Measurements from ENCODE around the gene ADD2.
"Not testable (repeated sequence)": the region's sequence is repeated elsewhere in the genome, so short reads cannot be mapped to it uniquely, and the experiment has no call there.

The ADD2 gene, protein sequence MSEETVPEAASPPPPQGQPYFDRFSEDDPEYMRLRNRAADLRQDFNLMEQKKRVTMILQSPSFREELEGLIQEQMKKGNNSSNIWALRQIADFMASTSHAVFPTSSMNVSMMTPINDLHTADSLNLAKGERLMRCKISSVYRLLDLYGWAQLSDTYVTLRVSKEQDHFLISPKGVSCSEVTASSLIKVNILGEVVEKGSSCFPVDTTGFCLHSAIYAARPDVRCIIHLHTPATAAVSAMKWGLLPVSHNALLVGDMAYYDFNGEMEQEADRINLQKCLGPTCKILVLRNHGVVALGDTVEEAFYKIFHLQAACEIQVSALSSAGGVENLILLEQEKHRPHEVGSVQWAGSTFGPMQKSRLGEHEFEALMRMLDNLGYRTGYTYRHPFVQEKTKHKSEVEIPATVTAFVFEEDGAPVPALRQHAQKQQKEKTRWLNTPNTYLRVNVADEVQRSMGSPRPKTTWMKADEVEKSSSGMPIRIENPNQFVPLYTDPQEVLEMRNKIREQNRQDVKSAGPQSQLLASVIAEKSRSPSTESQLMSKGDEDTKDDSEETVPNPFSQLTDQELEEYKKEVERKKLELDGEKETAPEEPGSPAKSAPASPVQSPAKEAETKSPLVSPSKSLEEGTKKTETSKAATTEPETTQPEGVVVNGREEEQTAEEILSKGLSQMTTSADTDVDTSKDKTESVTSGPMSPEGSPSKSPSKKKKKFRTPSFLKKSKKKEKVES

DNA sequence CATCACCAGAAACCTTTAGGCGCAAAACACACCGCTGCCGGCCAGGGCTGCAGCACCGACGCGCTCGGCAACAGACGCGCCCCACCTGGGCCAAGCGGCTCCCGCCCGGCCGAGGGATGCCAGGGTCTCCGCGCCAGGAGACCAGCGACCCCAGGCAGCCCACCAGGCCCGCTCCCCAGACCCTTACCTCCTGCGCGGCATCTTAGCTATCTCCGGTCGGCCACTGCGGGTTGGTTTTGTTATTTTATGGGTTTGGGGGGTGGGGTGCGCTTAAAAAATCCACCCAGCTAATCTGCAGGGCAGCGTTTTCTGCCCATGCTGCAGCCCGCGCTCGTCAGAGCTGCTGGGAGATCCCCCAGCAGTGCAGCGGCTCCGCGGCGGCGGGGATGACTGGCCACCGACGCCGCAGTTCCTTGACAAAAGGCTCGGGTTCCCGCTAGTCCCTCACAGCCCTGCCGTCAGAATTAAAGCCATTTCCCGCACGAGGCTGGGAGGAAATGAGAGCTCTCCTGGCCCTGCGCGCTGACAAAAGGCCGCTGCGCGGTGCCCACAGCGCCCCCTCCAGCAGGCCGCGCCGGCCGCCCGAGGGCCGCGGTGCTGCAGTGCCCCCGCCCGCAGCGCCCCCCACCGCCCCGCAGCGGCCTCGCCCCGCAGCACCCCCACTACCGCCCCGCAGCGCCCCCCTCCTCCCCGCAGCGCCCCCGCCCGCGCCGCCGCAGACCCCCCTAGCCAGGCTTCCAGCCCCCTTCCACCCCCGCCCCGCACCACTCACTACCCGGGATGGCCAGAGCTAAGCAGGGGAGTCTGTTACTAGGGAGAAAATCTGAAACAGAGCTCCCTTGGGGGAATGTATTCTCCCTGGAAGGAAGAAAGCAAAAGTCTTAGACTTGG is at the start of gene ADD2:
TSS of gene ADD2 (minus strand) at position 502 of the 891 bp plus-strand sequence. CDS start 61,792 bp downstream, outside the sequence.
- peak; percentile 76 for DNase-seq (ENCODE audit: low spot score)

DNA sequence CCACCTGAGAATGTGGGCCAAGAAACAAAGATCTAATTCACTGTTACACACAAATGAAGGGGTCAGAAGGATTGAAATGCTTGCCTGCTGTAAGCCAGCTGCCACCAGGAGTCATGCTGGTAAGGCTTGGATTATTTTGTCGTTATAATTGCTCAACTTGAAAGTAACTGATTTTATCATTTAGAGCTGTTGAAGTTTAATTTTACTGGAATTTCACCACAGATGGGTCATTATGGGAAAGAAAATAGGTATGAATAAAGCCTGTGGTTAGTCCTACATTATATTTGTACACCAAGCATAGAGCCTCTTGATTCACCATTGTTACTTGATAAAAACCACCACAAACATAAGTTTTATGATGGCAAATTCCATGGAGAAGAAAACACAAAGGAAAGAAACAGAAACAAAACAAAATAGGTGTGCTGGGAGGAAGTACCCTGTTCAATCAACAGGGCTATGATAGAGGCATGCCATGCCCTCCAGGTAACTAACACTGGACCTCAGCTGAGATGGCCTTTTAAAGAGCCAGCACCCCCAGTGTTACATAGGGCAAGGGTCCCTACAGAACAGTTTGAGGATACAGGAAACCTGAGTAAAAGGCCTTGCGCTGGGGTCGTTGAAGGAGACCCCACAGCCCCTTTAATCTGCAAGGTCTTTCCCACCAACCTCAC is 49.4 kb upstream of the ADD2 start:
- DNase-seq (ENCODE audit: low spot score): no peak

DNA sequence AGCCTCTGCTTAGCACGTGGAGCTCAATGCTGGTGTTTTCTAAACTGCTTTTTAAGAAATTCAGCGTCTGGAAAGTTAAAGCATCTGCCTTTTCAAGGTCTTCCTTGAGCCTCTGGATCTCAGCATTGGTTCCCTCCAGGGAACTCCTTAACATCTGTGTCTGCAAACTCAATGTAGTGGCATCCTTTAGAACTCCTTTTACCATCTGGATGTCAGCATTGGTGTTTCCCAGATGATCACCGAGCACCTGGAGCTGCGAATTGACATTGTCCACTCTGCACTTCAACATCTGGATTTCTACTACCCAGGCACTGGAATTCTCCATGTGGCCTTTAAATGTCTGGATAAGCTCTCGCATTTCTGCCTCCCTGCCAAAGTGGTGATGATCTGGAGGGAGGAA is 48.7 kb upstream of the ADD2 start:
- no peak for DNase-seq (ENCODE audit: low spot score)

DNA sequence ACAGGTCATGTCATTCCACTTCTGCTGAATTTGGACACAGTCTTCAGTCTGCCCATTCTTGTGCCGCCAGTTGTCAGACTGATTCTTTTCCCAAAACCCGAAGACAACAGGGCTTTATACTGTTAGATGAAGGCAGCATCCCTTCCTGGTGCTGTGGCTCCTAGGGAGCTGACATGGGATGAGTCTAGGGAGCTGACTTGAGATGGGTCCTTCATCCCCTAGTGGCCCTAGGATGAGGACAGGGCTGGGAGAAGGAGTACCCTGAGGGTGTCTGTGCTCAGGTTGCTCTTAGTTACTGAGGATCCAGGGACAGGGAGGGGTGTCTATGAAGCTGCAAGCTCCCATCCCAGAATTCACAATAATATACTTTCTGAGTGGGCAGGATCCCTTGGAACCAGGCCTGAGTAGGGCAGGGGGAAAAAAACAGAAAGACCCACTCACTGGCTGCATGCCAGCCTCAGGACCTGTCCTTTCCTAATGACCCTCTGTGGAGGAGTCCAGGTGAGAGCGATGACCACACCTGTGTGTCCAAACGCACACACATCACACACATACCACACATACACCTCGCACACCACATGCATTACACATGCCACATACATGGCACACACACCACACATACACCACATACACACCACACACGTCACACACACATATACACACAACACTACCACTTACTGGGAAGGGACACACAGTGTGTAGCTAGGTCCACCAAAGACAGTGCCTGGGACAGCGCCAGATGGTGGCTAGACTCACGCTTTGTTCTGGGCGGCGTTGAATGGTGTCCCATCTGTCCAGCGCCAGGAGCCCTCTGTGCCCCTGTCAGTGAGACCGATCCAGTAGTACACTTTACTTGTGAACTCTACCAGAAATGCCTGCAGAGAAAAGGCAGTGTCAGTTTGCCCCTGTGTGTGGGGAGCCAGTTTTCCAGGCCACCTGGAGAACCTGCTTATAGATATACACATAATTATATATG is 41.3 kb upstream of the ADD2 start:
- DNase-seq (ENCODE audit: low spot score): no peak

DNA sequence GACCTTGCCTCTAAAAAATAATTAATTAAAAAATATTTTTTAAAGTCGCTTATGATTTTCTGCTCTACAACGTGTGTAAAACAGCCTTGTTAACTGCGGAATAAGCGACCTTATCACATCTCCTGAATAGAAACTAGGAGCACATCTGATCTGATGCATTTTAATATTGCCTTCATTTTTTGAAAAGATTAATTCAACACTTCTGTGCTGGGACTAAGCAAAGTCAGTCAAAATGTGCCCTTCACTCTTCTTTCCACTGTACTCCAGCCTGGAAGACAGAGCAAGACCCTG is 39.8 kb upstream of the ADD2 start:
- DNase-seq (ENCODE audit: low spot score): no peak

DNA sequence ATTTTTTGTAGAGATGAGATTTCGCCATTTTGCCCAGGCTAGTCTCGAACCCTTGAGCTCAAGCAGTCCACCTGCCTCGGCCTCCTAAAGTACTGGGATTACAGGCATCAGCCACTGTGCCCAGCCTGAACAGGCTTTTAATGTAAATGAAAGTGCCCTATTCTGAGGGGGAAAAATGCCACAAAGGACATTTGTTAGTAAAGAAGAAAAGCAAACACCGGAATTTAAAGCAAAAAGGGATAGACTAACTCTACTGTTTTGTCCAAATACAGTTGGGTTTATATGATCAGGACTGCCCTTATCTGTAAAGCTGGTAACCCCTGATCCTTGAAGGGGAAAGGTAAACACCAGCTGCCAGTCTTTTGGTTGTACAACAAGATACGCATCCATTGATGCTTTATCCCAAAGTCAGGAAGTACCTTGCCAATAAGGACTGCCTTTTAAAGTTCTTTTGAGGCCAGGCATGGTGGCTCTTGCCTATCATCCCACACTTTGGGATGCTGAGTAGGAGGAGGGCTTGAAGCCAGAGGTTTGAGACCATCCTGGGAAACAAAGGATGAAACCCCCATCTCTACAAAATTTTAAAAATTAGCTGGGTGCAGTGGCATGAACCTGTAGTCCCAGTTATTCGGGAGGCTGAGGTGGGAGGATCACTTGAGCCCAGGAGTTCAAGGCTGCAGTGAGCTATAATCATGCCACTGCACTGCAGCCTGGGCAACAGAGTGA is 39.3 kb upstream of the ADD2 start:
- DNase-seq (ENCODE audit: low spot score): no peak

DNA sequence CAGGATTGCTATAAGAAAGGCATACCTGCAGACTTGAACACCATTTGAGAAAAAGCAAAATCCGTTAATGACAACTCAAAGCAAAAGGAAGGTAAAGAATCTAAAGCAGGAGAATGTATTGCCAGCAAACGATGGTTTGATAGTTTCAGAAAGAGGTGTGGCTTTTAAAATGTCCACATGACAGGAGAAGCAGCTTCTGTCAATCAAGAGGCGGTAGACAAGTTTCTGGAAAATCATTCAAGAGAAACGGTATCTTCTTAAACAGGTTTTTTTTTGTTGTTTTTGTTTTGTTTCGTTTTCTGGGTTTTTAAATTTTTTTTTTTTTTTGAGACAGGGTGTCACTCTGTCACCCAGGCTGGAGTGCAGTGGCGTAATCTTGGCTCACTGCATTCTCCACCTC is 38.6 kb upstream of the ADD2 start:
- DNase-seq (ENCODE audit: low spot score): no peak

DNA sequence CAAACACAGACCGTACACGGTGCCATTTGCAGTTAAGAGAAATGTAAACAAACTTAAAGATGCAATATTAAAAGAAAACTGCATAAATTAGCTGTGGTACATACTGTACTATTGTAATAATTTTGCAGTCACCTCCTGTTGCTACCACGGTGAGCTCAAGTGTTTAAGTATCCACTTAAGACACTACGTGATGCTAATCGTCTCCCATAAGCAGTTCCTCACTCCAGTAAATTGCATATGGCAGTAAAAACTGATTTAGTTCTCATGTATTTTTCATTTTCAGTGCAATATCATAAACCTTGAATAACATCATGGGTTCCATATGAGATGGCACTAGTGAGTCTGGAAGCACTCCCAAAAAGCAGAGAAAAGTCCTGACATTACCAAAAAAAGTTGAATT is 38.0 kb upstream of the ADD2 start:
- DNase-seq (ENCODE audit: low spot score): no peak

DNA sequence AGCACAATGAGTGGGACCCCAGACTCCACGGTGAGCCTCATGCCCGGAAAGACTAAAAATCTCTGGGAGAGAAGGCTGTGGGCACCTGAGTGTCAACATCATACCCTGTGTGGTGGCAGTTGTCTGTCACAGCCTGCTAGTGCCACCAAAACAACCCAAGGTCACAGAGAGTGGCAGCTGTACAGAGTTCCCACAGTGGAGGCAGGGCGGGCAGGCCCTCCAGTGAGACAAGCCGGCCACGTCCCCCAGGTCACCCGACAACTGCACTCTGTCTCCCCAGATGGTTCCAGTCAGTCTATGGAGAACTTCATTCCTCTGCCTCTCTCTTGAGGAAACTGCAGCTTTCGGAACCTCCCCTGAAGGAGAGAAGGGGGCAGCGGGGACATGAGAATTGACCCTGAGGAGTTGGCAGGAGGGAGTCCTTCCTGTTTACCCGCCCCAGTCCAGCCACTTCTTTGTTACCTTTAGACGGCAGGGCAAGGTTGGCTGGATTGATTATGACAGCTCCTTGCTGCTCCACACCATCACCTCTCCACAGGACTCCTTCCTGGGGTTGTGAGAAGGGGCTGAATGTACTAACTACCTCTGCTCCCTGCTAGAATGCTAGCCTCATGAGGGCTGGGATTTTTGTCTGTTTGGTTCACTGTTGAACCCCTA is 33.7 kb upstream of the ADD2 start:
- no peak for DNase-seq (ENCODE audit: low spot score)

DNA sequence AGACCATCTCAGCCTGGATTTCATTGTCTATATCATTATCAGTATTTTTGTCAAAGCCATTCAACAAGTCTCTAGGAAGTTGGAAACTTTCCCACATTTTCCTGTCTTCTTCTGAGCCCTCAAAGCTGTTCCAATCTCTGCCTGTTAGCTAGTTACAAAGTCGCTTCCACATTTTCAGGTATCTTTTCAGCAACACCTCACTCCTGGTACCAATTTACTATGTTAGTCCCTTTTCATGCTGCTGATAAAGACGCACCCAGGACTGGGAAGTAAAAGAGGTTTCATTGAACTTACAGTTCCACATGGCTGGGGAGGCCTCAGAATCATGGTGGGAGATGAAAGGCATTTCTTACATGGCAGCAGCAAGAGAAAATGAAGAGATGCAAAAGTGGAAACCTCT is 31.7 kb upstream of the ADD2 start:
- DNase-seq (ENCODE audit: low spot score): no peak

DNA sequence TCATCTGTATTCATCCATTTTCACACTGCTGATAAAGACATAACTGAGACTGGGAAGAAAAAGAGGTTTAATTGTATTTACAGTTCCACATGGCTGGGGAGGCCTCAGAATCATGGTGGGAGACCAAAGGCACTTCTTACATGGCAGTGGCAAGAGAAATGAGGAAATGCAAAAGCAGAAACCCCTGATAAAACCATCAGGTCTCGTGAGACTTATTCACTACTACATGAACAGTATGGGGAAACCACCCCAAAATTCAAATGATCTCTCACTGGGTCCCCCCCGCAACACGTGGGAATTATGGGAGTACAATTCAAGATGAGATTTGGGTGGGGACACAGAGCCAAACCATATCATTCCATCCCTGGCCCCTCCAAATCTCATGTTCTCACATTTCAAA is 30.0 kb upstream of the ADD2 start:
- not testable (repeated sequence) for DNase-seq (ENCODE audit: low spot score)

DNA sequence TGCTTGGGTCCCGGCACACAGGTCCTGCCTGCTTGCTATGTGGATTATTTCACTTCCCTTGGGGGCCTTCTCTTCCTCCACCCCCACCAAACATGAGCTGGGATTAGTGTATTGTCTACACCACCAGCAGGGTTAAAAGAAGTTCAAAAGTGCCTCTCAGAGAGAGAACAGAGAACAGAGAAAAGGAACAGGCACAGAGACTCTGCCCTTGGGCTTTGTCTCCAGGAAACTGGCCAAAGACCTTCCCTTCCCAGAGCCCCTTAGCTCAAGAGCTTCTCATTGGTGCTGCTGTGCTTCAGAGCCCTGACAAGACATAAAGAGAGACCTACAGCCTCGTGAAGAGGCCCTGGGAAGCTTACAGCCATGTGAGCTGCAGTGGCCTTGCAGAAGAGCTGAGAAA is 29.5 kb upstream of the ADD2 start:
- DNase-seq (ENCODE audit: low spot score): no peak

DNA sequence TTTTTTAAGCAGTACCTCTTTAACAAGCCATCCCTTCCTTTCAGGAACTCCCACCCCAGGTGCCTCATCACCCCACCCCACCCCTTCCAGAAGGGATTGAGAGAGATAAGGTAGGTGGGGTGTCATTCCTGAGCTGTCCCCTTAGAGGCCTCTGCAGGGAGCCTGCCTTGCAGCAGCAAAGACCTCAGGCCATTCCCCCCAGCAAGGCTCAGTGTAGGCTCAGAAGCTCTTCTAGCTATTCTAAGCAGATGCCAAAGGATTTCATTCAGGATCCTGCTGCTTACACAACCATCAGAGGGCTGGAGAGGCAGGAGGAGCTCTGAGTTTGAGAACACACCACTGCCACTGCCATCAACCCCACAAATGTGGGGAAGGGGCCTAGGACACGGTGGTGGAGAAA is 28.3 kb upstream of the ADD2 start:
- no peak for DNase-seq (ENCODE audit: low spot score)

DNA sequence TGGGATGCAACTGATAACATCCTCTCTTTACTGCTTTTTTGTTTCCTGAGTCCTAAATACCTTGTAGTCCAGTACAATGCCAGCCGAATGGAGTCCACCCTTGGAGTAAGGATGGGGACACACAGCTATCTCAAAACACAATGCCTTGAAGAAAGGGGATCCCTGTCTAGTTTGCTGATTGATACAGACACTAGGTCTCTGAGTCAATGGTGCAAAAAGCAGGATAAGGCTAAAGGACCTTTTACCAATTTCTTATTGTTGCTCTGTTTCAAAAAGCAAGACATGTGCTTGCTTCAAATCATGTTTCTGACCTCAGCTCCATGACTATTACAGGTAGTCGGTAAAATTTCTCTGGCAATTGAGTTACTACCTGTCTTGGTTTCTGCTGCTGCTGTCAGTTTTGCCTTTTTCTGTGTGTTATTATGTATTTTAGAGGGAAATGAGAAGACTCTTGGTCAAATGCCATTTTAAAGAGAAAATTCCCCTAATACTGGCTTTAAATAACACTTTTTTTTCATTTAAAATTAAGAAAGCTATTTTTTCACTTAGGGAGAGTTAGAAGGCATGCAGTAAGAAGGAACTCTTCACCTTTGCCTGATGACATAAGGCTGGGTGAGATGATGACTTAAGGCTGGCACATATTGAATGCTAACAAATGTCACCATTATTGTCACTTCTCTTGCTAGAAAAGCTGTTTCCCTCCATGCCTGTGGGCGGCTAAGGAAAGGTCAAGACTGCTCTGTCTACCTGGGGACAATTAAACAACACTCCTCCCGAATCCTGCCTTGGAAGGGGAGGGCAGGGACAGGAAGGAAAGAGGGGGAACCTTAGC is 27.4 kb upstream of the ADD2 start:
- DNase-seq (ENCODE audit: low spot score): no peak

DNA sequence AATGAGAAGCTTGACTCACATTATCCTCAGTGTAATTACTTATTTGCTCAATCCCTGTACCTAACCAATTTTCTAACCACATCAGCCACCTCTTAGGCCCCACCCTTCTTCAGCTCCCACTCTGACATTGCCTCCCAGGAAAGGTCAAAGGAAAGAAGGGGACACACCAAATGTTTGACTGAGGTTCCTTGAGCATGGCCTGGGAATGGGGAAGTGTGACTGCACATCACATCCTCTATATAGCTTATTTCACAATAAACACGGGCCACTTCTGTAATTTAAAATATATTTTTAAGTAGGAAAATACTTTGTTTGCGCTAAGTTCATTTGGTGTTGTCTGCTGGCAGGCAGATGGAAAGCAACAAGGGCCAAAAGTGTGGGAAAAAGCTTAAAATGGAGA is 25.4 kb upstream of the ADD2 start:
- DNase-seq (ENCODE audit: low spot score): no peak

DNA sequence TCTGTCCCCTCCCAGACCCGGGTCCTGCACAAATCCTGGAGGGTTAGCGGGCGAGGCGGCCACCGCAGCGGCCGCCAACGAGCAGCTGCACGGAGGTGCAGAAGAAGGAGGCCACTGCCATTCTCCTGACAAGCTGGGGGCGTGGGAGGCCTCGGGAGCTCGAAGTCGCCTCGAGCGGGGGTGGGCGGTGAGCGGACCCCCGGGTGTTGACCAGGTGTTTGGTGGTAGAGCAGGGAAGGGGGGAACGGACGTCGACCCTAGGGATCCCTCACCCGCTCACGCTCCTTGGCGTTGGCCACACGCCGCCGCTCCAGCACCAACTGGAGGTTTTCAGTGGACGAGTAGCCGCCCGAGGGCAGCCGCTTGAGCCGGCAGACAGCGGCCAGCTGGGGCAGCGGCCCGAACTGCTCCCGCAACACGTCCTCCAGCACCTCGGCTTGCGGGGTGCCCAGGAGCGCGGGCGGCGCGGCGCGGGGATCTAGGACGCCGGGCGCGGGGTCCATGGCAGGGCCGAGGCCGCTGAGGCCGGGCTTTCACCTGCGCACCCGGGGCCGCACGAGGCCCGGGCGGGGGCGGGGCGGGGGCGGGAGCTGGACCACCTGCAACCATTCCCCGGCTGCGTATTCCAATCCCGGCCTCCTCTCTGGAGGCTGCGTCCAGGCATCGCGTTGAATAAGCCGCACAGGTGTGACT is 22.3 kb upstream of the ADD2 start, which contains the start of gene FIGLA:
TSS of gene FIGLA (minus strand) at position 508 of the 693 bp plus-strand sequence. CDS start at position 503, 5 bp downstream.
- DNase-seq (ENCODE audit: low spot score): peak; percentile 46

DNA sequence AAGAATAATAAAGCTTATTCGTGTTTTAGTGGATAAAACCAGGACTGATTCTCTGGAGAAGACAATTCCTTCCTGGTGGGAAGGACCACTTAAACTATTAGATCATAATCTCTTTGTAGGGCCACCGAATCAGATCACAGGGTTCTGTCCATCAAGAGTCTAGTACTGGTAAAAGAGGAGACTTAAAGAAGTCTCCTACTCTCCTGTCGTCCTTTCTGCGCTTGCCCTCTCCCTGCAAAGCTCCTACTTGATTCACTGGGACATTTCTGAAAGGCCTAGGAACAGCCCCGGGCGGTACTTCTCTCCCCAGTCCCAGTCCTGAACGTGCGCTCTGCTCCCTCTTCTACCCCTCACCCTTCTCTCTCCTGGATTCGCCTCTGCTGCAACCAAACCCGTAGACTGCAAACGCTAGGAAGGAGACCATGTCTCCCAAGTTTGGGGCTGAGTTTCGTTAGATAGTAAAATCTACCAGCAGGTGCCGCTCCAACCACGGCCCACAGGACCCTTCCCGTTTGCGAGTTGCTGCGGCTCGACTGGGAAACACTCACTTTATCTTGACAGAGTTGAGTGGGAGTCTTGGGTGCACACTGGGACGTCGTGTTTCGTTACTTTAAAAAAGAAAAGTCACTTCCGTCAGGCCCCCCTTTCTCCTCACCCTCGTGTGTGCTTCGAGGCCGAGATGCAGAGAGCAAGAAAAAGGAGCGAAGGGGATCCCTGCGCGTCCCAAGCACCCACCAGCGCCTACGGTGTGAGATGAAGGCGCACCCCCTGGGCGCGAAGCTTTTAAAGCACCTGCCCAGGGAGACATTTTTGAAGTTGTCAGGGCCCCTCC is 21.5 kb upstream of the ADD2 start:
- peak; percentile 75 for DNase-seq (ENCODE audit: low spot score)

Measured in D341Med (cell line).